Measurements from ENCODE around the gene BATF3. TPM values are rescaled to one million over a fixed set of nuclear protein-coding genes. Genes with fewer than 3 reads are reported as not detected.

The BATF3 gene
- 27.0 to 40.0 TPM (median 38.1 TPM) in 5 replicates for total RNA-seq (2022; extraction: Qiagen RNA extraction; ENCODE audit: low read depth)

DNA sequence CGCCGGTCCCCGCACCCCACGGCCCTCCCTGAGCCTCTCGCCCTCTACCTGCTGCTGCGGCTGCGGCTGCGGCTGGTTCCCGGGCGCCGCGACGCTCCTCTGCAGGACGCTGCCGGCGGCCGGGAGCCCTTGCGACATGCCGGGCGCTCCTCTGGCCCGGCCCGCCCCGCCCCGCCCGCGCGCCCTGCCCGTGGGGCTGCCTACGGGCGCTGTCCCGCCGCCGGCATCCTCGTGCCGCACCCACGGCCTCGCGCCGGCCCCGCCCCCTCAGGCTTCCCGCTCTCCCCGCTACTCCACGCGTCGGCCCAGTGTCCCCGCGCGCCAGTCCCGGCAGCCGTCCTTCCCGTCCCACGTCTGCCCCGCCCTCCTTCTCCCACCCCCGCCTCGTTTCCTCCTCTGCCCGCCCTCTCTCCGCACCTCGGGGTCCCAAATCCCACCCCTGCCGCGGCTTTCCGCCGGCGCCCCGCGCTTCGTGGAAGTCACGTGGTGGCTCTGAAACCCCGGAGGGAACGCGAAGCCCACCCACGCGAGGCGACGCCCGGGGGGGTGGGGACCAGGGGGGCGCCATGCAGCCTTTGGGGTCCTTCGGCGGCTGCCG lies at the start of gene BATF3:
Gene BATF3 (minus strand): TSS at position 216 of the 598 bp plus-strand sequence. CDS start 78 bp downstream, at position 138.

Other genes with a start within 250 kb of the BATF3 start
- gene ATF3, start 91.1 kb downstream of the BATF3 start, total RNA-seq (2022; extraction: Qiagen RNA extraction; ENCODE audit: low read depth) = 31.5 to 44.1 TPM (median 34.1 TPM) in 5 replicates
- gene NSL1, start 91.9 kb upstream of the BATF3 start, total RNA-seq (2022; extraction: Qiagen RNA extraction; ENCODE audit: low read depth) = 28.4 to 38.4 TPM (median 31.5 TPM) in 5 replicates
- gene TATDN3, start 92.1 kb upstream of the BATF3 start, total RNA-seq (2022; extraction: Qiagen RNA extraction; ENCODE audit: low read depth) = 13.6 to 15.7 TPM (median 14.4 TPM) in 5 replicates
- not detected in 5 replicates for gene SPATA45, start 147.8 kb upstream of the BATF3 start, total RNA-seq (2022; extraction: Qiagen RNA extraction; ENCODE audit: low read depth)
- gene FLVCR1, start 158.4 kb upstream of the BATF3 start, total RNA-seq (2022; extraction: Qiagen RNA extraction; ENCODE audit: low read depth) = 12.8 to 20.5 TPM (median 18.5 TPM) in 5 replicates